ENCODE measurements around the gene PPIP5K2. TPM values are rescaled to one million over a fixed set of nuclear protein-coding genes. Genes with fewer than 3 reads are reported as not detected.
A peak's percentile ranks its signal among the peaks of the same experiment; 100 is the strongest.
"Not testable (repeated sequence)": the region's sequence is repeated elsewhere in the genome, so short reads cannot be mapped to it uniquely, and the experiment has no call there.

PPIP5K2 gene
- 40.7 TPM for polyA plus RNA-seq (2012; ENCODE audit: missing spikeins)

GRCh38 chr5:103119765-103120606 is at the start of gene PPIP5K2, which contains the start of gene GIN1:
TSS of gene PPIP5K2 (plus strand) at chr5:103120301. CDS start at chr5:103129590, 9,289 bp downstream.
TSS of gene GIN1 (minus strand) at chr5:103120138. CDS start at chr5:103108707, 11,431 bp downstream.
- TF ChIP-seq POLR2AphosphoS5 (IDR thresholded peaks at IDR 0.05; ENCODE audit: low read depth, low read length), result peak; percentile 87; the same call in 1 of the 2 replicates
- peak; percentile 87 for TF ChIP-seq POLR2A (IDR thresholded peaks at IDR 0.05; ENCODE audit: low read depth, low read length)
- TF ChIP-seq TAF1 (IDR thresholded peaks at IDR 0.05; ENCODE audit: borderline replicate concordance, low read depth, low read length), result peak; percentile 63; the same call in 1 of the 2 replicates
- DNase-seq (ENCODE audit: insufficient read length) (peak; percentile 33), FAIRE-seq (peak; percentile 99)

GRCh38 chr5:103073500-103073899 is 46.6 kb upstream of the PPIP5K2 start:
- not testable (repeated sequence) for FAIRE-seq

GRCh38 chr5:103075442-103075841 is 44.7 kb upstream of the PPIP5K2 start:
- no peak for FAIRE-seq

More at GRCh38 chr5:103073500-103073899, 46.6 kb upstream of the PPIP5K2 start:
- DNase-seq (ENCODE audit: insufficient read length), result not testable (repeated sequence)

GRCh38 chr5:103079796-103080195 is 40.3 kb upstream of the PPIP5K2 start:
- TF ChIP-seq TAF1 (IDR thresholded peaks at IDR 0.05; ENCODE audit: borderline replicate concordance, low read depth, low read length) (no peak), POLR2A (IDR thresholded peaks at IDR 0.05; ENCODE audit: low read depth, low read length) (no peak), POLR2AphosphoS5 (IDR thresholded peaks at IDR 0.05; ENCODE audit: low read depth, low read length) (no peak)
- no peak for DNase-seq (ENCODE audit: insufficient read length)
- FAIRE-seq, result no peak

More at GRCh38 chr5:103075442-103075841, 44.7 kb upstream of the PPIP5K2 start:
- TF ChIP-seq TAF1 (IDR thresholded peaks at IDR 0.05; ENCODE audit: borderline replicate concordance, low read depth, low read length), result no peak
- no peak for TF ChIP-seq POLR2AphosphoS5 (IDR thresholded peaks at IDR 0.05; ENCODE audit: low read depth, low read length)
- TF ChIP-seq POLR2A (IDR thresholded peaks at IDR 0.05; ENCODE audit: low read depth, low read length), result no peak
- no peak for DNase-seq (ENCODE audit: insufficient read length)

GRCh38 chr5:103086547-103086946 is 33.6 kb upstream of the PPIP5K2 start:
- DNase-seq (ENCODE audit: insufficient read length) (no peak), FAIRE-seq (no peak)
- TF ChIP-seq POLR2AphosphoS5 (IDR thresholded peaks at IDR 0.05; ENCODE audit: low read depth, low read length) (no peak), POLR2A (IDR thresholded peaks at IDR 0.05; ENCODE audit: low read depth, low read length) (no peak), TAF1 (IDR thresholded peaks at IDR 0.05; ENCODE audit: borderline replicate concordance, low read depth, low read length) (no peak)

- FAIRE-seq (no peak), DNase-seq (ENCODE audit: insufficient read length) (no peak)
- TF ChIP-seq POLR2A (IDR thresholded peaks at IDR 0.05; ENCODE audit: low read depth, low read length) (no peak), POLR2AphosphoS5 (IDR thresholded peaks at IDR 0.05; ENCODE audit: low read depth, low read length) (no peak), TAF1 (IDR thresholded peaks at IDR 0.05; ENCODE audit: borderline replicate concordance, low read depth, low read length) (no peak)
These were observed 30.8 kb upstream of the PPIP5K2 start for GRCh38 chr5:103089272-103089671.

GRCh38 chr5:103090791-103091190 is 29.3 kb upstream of the PPIP5K2 start:
- no peak for FAIRE-seq
- no peak for DNase-seq (ENCODE audit: insufficient read length)

GRCh38 chr5:103092676-103093075 is 27.4 kb upstream of the PPIP5K2 start:
- TF ChIP-seq TAF1 (IDR thresholded peaks at IDR 0.05; ENCODE audit: borderline replicate concordance, low read depth, low read length) (no peak), POLR2AphosphoS5 (IDR thresholded peaks at IDR 0.05; ENCODE audit: low read depth, low read length) (no peak), POLR2A (IDR thresholded peaks at IDR 0.05; ENCODE audit: low read depth, low read length) (no peak)
- DNase-seq (ENCODE audit: insufficient read length) (no peak), FAIRE-seq (no peak)

More at GRCh38 chr5:103090791-103091190, 29.3 kb upstream of the PPIP5K2 start:
- no peak for TF ChIP-seq POLR2A (IDR thresholded peaks at IDR 0.05; ENCODE audit: low read depth, low read length)
- no peak for TF ChIP-seq TAF1 (IDR thresholded peaks at IDR 0.05; ENCODE audit: borderline replicate concordance, low read depth, low read length)
- TF ChIP-seq POLR2AphosphoS5 (IDR thresholded peaks at IDR 0.05; ENCODE audit: low read depth, low read length), result no peak

GRCh38 chr5:103093727-103094126 is 26.4 kb upstream of the PPIP5K2 start:
- DNase-seq (ENCODE audit: insufficient read length) (no peak), FAIRE-seq (peak; percentile 33)
- TF ChIP-seq POLR2A (IDR thresholded peaks at IDR 0.05; ENCODE audit: low read depth, low read length) (no peak), TAF1 (IDR thresholded peaks at IDR 0.05; ENCODE audit: borderline replicate concordance, low read depth, low read length) (no peak), POLR2AphosphoS5 (IDR thresholded peaks at IDR 0.05; ENCODE audit: low read depth, low read length) (no peak)

GRCh38 chr5:103094737-103095136 is 25.4 kb upstream of the PPIP5K2 start:
- FAIRE-seq, result no peak
- no peak for DNase-seq (ENCODE audit: insufficient read length)

GRCh38 chr5:103098993-103099392 is 21.1 kb upstream of the PPIP5K2 start:
- FAIRE-seq (no peak), DNase-seq (ENCODE audit: insufficient read length) (no peak)
- TF ChIP-seq TAF1 (IDR thresholded peaks at IDR 0.05; ENCODE audit: borderline replicate concordance, low read depth, low read length), result no peak
- no peak for TF ChIP-seq POLR2A (IDR thresholded peaks at IDR 0.05; ENCODE audit: low read depth, low read length)
- TF ChIP-seq POLR2AphosphoS5 (IDR thresholded peaks at IDR 0.05; ENCODE audit: low read depth, low read length), result no peak

More at GRCh38 chr5:103094737-103095136, 25.4 kb upstream of the PPIP5K2 start:
- TF ChIP-seq TAF1 (IDR thresholded peaks at IDR 0.05; ENCODE audit: borderline replicate concordance, low read depth, low read length), result no peak
- no peak for TF ChIP-seq POLR2AphosphoS5 (IDR thresholded peaks at IDR 0.05; ENCODE audit: low read depth, low read length)
- no peak for TF ChIP-seq POLR2A (IDR thresholded peaks at IDR 0.05; ENCODE audit: low read depth, low read length)
